HS-27A (cell line): ENCODE measurements around the gene BZW2.
"Not testable (repeated sequence)": the region's sequence is repeated elsewhere in the genome, so short reads cannot be mapped to it uniquely, and the experiment has no call there.

Experiments used
- DNase-seq: peaks from one replicate; pipeline ENCODE4 v3.0.0-alpha.2; 2012; ENCODE audit warnings: low read depth, missing footprints

BZW2 gene

DNA sequence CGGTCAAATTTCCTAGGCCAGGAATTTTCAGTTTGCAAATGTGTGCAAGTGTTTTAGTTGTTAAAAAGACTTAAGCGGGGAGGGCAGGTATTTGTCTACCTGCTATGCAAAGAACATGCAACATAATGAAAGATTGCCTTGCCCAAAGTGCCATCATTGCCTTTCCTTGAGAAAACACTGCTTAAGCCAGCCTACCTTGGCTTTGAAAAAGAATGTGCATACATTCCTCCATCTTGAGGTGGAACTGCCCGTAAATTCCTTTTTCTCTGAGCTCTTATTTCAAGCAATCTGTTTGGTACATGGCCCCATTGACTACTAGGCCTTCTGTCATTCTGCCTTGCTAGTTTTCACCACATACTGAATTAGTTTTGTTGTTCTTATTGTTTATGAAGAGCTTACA is 29.3 kb downstream of the BZW2 start:
- DNase-seq, result no peak

DNA sequence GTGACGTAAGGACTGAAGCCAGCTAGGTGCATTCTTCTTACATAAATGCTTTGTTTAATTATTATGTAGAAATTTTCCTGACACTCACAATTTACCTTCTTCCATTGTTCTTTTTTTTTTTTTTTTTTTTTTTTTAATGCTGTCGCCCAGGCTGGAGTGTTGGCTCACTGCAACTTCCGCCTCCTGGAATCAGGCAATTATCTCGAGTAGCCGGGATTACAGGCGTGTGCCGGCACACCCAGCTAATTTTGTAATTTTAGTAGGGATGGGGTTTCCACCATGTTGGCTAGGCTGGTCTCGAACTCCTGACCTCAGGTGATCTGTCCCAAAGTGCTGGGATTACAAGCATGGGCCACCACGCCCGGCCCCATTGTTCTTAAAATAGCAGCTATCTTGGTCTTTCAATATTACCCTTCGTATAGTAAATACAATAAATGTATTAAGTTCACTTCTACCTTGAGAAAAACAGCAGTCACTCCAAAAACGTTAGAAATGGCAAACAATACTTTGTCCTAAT is 32.1 kb downstream of the BZW2 start:
- DNase-seq, result no peak

DNA sequence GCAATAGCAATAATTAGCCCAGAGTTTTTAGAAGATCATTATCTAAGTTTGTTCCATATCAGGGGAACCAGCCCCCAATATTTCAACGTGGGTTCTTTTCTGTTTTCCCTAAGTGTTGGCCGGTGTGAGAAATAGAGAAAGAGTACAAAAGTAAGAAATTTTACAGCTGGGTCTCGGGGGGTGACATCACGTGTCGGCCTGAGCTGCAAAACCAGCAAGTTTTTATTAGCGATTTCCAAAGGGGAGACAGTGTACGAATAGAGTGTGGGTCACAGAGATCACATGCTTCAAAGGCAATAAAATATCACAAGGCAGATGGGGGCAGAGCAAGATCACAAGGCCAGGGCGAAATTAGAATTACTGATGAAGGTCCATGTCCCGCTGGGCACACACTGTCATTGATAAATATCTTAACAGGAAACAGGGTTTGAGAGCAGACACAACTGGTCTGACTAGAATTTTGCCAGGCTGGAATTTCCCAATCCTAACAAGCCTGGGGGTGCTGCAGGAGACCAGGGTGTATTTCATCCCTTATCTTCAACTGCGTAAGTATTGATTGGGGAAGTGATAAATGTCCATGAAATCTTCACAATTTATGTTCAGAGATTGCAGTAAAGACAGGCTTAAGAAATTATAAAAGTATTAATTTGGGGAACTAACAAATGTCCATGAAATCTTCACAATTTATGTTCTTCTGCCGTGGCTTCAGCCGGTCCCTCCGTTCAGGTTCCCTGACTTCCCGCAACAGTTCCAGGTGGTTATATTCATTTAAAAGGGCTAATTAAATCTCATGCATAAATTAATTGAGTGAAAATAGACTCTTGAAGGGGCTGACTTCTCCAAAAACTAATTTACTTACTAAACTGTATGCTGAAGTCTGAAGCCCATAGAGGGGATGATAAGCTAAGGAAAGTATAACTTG is 32.9 kb downstream of the BZW2 start:
- DNase-seq, result not testable (repeated sequence)

DNA sequence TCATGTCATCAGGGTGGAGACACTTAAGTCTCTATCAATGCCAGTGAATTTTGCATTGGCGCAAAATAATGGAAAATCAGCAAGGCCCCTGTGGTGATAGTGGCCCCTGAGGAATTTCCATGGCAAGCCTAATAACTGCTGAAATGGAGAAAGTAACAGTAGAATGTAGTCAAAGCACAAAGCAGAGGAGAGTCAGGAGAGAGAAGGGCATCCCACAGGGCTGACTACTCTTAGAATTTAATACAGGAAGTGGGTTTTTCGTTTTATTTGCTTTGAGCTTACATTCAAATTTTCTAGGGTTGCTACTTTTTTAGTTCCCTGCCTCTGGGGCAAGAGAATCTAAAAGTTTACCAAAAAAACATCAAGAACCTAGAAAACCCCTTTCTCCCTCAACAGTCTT is 39.0 kb downstream of the BZW2 start:
- DNase-seq, result no peak

DNA sequence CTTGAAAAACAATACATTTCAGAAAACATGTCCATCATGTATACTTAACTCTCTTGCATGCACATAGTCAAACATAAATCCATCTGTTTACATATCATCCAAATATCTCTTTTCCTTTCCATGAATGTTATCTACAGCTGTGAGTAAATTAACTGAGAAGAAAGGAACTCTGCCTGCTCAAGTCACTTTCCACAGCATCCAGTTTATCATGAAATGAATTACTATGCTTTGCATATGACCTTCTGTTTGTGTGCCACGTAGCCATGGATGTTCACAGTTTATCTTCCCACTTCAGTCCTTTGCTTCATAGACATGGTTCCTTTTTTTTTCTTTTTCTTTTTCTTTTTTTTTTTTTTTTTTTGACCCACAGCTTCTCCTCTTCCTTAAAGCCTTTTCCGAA is 39.6 kb downstream of the BZW2 start:
- no peak for DNase-seq

DNA sequence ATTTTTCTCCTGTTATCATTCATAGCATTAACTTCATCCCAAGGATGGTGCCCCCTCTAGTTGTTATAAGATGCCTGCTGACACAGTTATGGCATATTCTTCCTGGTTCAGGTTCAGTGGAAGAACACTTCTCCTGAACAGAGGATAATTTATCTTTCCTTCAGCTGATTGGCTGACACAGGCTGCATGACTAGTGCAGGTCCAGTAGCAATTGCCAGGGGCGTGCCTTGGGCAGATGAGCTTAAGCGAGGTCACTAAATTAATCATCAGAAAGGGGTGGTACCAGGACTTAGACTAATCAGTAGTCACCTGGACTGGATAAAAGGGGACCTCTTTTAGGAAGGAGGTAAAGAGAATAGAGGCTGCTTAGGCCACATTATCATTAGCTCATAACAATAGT is 42.3 kb downstream of the BZW2 start:
- DNase-seq, result no peak

DNA sequence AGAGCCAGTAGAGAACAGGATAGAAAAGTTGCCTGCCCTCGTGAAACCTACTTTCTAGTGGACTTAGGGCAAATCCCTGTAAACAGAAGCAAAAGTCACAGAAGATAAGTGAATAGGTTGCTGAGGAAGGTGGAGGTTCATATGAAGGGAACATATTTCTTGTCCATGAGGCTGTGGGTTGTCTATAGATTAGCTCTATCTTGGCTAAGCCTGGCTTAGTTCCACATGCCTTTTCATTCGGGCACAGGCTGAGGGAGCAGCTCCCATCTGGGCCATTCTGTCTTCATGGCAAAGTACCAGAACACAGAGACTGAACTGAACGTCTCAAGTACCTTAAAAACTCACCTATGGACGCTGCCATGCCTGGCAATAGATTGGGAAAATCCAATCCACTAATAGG is 45.3 kb downstream of the BZW2 start:
- DNase-seq, result no peak

DNA sequence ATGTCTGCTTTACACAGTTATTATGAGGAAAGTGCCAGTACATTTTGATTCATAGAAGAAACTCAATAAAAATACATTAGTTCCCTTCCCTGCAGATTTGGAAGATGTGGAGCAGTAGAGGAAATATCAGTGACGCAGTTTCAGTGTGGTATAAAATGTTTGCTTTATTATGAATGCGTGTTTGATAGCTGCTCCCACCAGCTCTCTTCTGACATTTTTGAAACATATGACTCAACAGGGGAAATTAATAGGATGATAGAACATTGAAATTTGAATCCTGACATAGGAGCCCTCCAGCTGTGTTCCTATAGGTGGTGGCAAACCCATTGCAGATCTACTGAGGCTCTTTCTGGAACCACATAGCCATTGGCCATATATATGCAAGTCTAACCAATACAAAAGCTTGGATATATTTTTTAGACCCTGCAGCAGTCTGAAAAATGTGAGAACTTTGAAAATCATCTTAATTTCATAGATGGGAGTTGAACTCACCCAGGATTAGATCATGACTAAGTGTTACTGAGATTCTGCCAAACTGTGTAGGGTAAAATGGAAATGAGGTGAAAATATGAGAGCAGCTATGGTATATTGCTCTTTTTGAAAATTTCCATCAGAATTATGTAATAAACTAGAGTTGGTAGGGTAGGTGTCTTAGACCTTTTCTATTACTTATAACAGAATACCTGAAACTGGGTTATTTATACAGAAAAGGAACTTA is 47.8 kb downstream of the BZW2 start:
- no peak for DNase-seq

DNA sequence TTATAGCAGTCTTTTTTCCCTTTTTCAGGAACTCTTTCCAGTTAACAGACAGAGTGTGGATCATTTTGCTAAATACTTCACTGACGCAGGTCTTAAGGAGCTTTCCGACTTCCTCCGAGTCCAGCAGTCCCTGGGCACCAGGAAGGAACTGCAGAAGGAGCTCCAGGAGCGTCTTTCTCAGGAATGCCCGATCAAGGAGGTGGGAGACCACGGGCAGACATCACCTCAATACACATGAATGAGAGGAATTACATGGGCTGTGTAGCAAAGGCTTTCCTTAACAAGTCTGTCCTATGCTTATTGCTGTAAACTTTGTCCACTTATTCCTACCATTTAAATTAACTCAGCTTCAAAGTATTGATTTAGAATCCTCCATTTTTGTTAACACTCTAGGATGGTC is 48.8 kb downstream of the BZW2 start:
- DNase-seq, result no peak

DNA sequence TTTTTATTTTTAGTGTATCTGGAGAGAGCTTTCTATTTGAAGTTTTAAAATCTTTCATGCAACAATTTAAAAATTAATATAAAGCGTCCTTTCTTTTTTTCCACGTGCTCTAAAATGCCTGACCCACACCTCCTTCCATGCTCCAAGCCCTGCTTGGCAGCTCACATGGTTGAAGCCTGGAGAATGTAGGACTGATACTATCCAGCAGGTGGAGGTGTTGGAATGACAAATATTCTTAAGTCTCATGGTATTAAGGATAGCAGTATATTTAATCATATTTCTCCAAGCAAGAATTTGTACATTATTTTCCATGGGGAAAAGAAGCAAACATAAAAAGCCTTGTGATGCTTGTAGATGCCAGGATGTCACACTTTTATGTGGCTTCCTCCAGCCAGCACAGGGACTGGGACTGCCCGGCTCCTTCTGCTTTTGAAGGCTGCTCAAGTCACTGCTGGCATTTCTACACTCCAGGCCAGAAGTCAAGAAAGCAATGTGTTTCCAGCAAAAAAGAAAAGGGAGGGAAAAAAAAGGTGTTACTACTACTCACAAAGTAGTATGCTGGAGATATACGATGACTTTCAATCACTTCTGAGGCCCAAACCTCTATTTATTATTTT is 49.7 kb downstream of the BZW2 start:
- DNase-seq, result peak; percentile 27

DNA sequence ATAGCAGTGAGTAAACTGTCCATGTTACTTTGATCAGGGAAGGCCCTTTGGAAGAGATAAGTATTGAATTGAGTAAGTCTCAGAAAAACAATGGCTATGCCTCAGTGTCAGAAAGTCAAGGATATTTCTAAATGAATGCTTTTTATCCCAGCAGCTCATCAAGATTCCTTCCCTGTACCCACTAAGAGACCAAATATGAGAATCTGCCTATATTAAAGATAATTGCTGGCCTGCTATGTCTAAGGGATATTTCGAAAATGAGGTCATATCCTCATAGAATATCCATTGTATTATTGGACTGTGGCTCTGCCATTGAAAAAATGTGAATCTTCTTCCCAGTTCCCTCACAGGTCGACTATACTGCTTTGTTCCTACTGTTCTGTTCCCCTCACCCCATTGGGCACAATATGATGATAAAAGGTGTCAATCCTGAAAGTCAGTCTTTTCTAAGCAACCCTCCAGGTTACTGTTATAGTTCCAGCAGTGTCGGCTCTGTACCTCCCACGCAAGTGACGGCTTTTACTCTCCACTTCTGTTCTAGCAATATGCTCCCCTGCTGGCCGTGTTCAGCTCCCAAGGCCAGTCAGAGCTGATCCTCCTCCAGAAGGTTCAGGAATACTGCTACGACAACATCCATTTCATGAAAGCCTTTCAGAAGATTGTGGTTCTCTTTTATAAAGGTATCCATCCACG is 51.7 kb downstream of the BZW2 start:
- no peak for DNase-seq

DNA sequence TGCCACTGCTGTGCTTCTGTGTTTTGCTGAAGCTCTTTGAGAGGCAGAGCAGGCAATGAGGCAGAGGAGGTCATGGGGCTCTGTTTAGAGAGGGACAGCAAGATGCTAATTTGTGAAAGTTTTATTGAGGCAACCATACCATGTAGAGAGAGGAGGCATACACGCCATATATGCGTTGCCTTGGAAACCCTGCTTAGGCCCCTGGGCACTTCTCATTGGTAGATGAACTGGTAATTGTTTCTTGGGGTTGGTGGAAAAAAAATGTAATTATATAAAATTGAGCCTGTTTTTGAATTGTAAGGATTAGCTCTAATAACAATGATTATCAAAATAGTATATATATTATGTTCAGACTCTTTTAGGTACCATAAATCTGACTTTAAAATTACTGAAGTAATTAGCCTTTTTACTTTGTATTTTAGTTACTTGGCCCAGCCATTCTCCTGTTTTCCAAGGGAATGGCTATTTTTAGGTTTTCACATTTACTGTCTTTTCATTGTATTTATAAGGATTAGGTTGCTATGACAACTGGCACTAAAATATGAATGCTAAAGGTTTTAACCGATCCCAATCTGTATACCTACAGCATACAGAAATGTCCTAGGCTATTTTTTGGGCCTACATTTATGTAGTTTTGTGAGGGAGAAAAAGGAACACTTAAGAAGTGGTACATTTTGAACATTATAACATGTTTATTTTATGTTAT is 52.4 kb downstream of the BZW2 start:
- DNase-seq, result no peak

DNA sequence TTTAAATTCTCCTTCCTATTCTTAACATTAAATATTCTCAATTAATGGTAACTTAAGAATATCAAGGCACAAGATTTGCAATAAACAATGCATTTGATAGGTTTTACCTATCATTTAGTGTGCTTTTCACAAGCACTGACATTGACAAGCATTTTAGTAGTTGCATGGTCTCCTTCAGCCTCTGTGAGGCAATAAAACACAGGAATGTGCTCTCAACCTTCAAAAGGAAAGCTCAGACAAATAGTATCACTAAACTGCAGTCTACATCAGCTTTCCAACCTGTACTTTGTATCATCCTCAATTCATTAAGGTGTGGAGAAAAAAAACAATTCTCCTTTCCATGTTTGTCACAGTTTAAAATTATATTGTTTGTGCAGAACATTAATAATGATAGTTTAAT is 56.5 kb downstream of the BZW2 start:
- DNase-seq, result no peak

DNA sequence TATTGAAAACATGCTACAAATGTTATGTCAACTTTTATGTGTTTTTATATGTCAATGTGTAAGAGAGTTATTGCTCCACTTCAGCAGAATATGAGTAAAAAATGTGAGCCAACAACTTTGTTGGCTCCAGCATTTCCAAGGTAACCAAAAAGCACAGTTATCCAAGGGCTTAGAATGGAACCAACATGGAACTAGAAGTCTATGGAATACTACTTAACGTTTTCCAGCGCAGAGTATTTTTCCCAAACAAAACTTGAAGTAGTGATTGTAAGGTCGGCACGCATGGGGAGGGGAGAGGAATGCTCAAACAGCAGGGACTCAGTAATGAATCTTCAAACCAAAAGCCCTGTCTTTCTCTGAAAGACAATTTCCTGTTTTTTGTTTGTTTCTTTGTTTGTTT is 62.5 kb downstream of the BZW2 start:
- no peak for DNase-seq

DNA sequence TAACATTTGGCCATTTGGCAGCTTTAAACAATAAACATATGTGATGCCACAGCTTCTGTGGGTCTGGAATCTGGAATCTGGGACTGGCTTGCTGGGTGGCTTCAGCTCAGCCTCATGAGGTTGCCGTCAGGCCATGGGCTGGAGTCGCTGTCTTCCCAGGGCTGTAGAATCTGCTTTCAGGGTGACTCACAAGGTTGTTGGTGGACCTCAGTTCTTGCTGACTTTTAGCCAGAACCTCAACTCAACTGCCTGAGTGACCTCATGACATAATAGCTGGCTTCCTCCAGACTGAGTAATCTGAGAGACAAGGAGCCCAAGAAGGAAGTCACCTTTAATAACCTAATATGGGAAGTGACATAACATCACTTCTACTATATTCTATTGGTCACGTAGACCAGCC is 63.0 kb downstream of the BZW2 start:
- DNase-seq, result peak; percentile 26

DNA sequence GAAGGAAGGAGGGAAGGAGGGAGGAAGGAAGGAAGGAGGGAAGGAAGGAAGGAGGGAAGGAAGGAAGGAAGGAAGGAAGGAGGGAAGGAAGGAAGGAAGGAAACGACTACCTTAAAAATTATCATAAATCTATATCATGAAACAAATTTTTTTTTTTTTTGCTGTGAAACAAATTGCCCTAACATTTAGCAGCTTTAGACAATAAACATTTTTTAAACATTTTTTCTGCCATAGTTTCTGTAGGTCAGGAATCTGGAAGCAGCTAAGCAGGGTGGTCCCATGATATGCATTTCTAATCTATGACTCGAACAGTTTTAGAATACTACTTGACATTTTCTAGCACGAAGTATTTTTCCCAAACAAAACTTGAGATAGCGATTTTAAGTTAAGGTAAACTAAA is 64.7 kb downstream of the BZW2 start:
- no peak for DNase-seq

DNA sequence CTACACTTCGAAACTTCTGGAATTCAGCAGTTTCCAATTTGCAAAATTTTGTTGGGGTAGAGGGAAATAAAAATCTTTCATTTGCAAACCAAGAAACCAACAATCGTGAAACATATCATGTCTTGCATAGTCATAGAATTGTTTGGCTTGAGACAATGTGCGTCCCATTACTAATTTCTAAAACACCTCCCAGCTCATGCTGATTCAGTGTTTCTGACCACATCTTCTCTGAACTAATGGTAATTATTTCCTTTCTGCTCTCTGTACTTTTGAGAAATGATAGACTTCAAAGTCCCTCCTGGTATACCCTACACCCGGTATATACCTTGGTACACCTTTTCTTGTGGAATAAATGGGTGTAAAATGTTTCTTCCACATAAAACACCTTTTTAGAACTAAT is 65.7 kb downstream of the BZW2 start:
- DNase-seq, result no peak

DNA sequence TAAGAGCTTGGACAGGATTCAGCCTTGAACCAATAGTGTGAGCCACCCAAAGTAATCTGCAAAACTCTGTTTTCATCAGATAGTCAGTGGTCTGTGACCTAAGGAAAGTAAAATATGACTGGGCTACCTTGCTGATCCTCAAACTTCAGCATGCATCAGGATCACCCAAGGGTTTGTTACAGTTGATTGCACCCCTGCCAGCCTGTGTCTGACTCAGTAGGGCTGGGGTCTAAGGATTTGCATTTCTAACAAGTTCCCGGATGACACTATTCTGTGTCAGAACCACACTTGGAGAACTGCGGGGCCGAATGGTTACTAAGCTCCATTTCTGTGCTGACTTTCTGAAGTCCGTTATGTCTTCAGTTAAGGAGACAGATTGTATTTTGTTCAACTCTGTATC is 66.9 kb downstream of the BZW2 start:
- no peak for DNase-seq

DNA sequence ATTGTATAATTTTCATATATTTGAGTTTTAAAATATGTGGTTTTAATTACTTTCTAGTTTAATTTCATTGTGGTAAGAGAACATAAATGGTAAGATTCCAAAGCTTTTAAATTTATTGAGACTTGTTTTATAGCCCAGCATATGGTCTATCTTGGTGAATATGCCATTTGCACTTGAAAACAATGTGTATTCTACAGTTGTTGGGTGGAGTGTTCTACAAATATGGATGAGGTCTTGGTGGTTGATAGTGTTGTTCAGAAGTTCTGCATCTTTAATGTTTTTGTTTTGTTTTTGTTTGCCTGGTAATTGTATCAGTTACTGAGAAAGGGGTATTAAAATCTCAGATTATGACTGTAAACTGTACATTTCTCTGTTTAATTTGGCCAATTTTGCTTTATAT is 69.9 kb downstream of the BZW2 start:
- DNase-seq, result no peak

DNA sequence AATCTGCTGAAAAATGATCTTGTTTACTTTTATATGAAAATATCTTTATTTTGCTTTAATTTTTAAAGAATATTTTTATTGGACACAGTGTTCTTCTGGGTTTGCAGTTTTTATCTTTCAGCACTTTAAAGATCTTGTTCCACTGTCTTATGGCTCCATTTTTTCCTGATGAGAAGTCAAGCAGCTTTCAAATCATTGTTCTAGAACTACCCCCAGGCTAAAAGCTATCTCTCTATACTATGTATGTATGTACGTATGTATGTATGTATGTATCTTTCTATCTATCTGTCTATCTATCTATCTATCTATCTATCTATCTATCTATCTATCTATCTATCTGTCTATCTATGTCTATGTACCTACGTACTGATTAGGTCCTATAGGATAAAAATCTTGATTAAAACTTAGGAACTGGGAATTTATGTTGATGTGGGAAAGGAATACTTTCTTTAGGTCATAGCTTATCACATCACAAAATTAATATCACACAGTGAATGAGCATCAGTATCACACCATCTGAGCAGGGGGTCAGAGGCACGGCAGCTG is 72.2 kb downstream of the BZW2 start:
- DNase-seq, result no peak

DNA sequence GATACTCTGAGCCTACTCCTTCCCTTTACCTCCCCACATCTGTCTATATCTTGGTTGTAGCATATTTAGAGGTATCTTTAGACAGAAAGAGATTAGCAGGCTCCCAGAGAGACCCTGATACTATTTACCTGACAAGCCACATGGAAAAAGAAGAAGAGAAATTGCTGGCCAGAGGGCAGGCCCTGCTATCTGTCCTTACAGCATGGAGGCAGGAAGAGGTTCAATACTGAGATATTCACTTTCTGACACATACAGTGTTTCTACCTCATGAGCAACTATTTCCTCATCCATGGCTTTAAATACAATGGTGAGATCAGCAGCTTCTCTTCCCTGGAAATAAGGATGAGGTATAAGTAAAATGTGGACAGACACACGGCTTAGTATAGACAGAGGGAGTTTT is 73.7 kb downstream of the BZW2 start:
- no peak for DNase-seq
